ENCODE data around the gene NUDT9.
"Not testable (repeated sequence)": the region's sequence is repeated elsewhere in the genome, so short reads cannot be mapped to it uniquely, and the experiment has no call there.

NUDT9 gene, protein sequence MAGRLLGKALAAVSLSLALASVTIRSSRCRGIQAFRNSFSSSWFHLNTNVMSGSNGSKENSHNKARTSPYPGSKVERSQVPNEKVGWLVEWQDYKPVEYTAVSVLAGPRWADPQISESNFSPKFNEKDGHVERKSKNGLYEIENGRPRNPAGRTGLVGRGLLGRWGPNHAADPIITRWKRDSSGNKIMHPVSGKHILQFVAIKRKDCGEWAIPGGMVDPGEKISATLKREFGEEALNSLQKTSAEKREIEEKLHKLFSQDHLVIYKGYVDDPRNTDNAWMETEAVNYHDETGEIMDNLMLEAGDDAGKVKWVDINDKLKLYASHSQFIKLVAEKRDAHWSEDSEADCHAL

GRCh38 chr4:87422104-87423052 lies at the start of gene NUDT9:
TSS of gene NUDT9 (plus strand) at chr4:87422573. CDS start at chr4:87422906, 333 bp downstream.
- DNase-seq (ENCODE audit: low read depth in 2 of 2), result peak; percentile 68 to 82

- no peak for DNase-seq (ENCODE audit: low read depth in 2 of 2)
Measured at GRCh38 chr4:87375719-87376291, 46.6 kb upstream of the NUDT9 start.

- DNase-seq (ENCODE audit: low read depth in 2 of 2), result no peak
Measured at GRCh38 chr4:87377816-87378215, 44.6 kb upstream of the NUDT9 start.

DNA sequence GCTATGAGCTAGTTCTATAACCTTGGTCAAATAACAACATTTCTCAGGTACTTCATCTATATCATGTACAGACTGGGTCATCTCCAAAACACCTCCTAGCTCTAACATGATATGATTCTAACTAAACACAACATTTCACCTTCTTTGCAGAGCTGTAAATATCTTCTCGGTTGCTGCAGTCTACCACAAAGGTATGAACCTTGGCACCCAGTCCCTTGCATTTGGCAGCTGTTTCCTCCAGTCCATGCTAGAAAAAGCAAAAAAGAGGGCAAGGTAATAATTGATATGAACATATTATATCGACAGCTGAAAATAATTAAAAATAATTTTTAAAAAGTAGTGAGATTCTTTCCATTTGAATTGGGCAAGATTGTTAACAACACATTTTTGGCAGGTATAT lies 40.3 kb upstream of the NUDT9 start:
- no peak for DNase-seq (ENCODE audit: low read depth in 2 of 2)

- no peak for DNase-seq (ENCODE audit: low read depth in 2 of 2)
Measured at GRCh38 chr4:87382931-87383330, 39.4 kb upstream of the NUDT9 start.

DNA sequence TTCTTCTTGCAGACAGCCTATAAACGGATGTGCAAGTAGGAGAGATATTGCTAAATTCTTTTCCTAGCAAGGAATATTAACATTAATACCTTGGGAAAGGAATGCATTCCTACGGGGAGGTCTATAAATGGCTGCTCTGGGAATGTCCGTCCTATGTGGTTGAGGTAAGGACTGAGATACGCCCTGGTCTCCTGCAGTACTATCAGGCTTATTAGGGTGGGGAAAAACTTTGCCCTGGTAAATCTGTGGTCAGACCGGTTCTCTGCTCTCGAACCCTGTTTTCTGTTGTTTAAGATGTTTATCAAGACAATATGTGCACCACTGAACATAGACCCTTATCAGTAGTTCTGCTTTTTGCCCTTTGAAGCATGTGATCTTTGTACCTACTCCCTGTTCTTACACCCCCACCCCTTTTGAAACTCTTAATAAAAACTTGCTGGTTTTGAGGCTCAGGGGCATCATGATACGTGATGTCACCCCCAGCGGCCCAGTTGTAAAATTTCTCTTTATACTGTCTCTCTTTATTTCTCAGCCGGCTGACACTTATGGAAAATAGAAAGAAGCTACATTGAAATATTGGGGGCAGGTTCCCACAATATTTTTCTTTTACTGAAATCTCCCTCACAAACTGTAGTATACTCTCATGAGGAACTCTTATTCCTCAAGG lies 37.8 kb upstream of the NUDT9 start:
- not testable (repeated sequence) for DNase-seq (ENCODE audit: low read depth in 2 of 2)

DNA sequence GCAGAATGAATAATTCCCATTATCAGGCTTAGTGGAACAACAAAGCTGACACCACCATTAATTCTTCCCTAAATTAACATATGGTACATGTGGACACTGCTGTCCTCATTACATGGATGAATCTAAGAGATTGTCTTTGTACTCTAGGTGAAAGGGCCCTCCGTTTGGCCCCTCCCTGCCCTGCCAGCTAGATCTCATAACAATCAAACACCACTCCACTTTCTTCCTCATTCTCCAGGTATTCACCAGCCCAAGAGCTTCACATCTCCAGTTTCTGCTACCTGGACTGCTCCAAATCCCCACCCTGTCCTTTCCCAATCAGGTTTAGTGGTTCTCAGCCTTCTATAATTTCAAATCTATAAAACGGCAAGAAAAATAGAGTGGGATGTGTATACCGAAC lies 35.1 kb upstream of the NUDT9 start:
- DNase-seq (ENCODE audit: low read depth in 2 of 2), result no peak

GRCh38 chr4:87388901-87389300 lies 33.5 kb upstream of the NUDT9 start:
- no peak for DNase-seq (ENCODE audit: low read depth in 2 of 2)

GRCh38 chr4:87390055-87390454 lies 32.3 kb upstream of the NUDT9 start:
- not testable (repeated sequence) for DNase-seq (ENCODE audit: low read depth in 2 of 2)

GRCh38 chr4:87390551-87390890 lies 31.9 kb upstream of the NUDT9 start:
- no peak for DNase-seq (ENCODE audit: low read depth in 2 of 2)

- peak; percentile 60 for DNase-seq (ENCODE audit: low read depth in 2 of 2)
Measured at GRCh38 chr4:87390891-87391575, 31.3 kb upstream of the NUDT9 start, which contains the start of gene HSD17B11. TSS of gene HSD17B11 (minus strand) at chr4:87391188. CDS start at chr4:87391070, 118 bp downstream.

DNA sequence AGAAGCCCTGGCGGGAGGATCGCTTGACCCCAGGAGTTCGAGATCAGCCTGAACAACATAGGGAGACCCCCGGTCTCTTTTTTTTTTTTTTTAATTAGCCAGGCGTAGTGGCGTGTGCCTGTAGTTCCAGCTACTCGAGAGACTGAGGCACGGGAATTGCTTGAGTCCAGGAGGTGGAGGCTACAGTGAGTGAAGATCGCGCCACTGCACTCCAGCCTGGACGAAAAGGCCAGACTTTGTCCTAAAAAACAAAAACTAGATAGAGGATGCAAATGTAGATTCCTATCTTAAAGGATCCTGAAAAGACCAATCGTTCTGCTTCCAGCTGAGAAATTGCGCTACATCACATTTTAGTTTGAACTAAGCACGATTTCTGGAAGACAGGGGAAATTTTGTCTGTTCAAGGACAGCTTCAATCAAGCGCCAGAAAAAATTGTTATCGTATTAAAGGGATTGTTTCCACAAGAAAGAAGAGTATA lies 30.8 kb upstream of the NUDT9 start:
- no peak for DNase-seq (ENCODE audit: low read depth in 2 of 2)

GRCh38 chr4:87392183-87392582 lies 30.2 kb upstream of the NUDT9 start:
- no peak for DNase-seq (ENCODE audit: low read depth in 2 of 2)

DNA sequence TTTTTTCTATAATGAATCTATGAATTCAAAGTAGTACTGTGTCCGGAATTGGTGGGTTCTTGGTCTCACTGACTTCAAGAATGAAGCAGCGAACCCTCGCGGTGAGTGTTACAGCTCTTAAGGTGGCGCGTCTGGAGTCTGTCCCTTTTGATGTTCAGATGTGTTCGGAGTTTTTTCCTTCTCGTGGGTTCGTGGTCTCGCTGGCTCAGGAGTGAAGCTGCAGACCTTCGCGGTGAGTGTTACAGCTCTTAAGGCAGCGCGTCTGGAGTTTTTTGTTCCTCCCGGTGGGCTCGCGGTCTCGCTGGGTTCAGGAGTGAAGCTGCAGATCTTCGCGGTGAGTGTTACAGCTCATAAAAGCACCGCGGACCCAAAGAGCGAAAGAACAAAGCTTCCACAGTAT lies 27.3 kb upstream of the NUDT9 start:
- not testable (repeated sequence) for DNase-seq (ENCODE audit: low read depth in 2 of 2)

DNA sequence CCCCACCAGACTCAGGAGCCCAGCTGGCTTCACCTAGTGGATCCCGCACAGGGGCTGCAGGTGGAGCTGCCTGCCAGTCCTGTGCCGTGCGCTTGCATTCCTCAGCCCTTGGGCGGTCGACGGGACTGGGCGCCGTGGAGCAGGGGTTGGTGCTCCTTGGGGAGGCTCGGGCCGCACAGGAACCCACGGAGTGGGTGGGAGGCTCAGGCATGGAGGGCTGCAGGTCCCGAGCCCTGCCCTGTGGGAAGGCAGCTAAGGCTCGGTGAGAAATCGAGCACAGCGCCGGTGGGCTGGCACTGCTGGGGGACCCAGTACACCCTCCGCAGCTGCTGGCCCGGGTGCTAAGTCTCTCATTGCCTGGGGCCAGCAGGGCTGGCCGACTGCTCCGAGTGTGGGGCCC lies 26.5 kb upstream of the NUDT9 start:
- DNase-seq (ENCODE audit: low read depth in 2 of 2), result not testable (repeated sequence)

GRCh38 chr4:87399148-87399547 lies 23.2 kb upstream of the NUDT9 start:
- DNase-seq (ENCODE audit: low read depth in 2 of 2), result no peak

DNA sequence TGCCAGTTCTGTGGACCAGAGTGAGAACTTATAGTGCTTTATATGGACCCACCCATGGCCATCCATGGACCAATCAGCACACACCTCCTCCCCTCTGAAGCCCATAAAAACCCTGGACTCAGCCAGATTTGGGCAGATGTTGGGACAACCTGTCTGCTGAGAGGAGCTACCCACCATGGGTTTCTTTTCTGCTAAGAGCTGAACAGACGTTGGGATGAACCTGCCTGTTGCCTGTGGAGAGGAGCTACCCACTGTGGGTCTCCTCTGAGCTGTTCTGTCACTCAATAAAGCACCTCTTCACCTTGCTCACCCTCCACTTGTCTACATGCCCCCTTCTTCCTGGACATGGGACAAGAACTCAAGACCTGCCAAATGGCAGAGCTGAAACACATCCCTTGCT lies 22.4 kb upstream of the NUDT9 start:
- DNase-seq (ENCODE audit: low read depth in 2 of 2), result no peak

DNA sequence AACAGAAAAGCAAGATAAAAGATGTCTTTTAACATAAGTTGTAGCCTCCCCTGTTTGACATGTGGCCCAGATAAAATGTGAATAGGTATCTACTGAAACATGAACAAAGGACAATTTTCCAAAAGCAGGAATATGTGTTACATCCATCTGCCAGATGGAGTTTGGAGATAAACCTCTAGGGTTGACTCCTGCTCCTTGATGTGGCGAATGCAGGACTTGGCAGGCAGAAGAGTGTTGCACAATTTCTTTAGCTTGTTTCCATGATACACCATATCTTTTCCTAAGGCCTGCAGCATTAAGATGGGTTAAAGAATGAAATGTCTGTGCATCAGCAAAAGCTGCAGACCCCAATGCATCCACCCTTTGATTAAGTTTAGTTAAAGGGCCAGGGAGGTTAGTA lies 18.6 kb upstream of the NUDT9 start:
- DNase-seq (ENCODE audit: low read depth in 2 of 2), result not testable (repeated sequence)

- DNase-seq (ENCODE audit: low read depth in 2 of 2), result no peak
Measured at GRCh38 chr4:87405211-87405820, 17.1 kb upstream of the NUDT9 start.

GRCh38 chr4:87406462-87406861 lies 15.9 kb upstream of the NUDT9 start:
- no peak for DNase-seq (ENCODE audit: low read depth in 2 of 2)

DNA sequence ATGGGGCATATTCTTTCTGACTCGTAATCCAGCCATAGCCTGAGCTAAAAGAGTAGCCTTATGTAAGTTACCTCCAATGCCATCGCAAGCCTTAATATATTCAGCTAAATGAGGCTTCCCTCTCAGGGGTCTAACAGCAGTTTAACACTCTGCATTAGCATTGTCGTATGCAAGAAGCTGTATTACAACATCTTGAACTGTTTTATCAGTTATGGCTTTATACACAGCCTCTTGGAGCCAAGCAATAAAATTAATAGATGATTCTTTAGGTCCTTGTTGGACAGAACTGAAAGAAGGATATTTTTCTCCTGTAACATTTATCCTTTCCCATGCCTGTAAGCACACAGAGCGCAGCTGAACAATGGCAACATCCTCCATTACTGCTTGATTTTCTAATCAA lies 15.5 kb upstream of the NUDT9 start:
- not testable (repeated sequence) for DNase-seq (ENCODE audit: low read depth in 2 of 2)
